LNCaP clone FGC (cell line): Measurements from ENCODE around the gene XPO6.

Experiments used
- DNase-seq: peaks from one replicate; pipeline ENCODE4 v3.0.0-alpha.2; 2011; ENCODE audit warnings: low read depth
- H3K4me3 ChIP-seq: 2 replicates; pipeline ENCODE4 v1.5.1; 2011; ENCODE audit warnings: mild to moderate bottlenecking, low read depth, low read length, control low read depth
- CTCF ChIP-seq: IDR thresholded peaks from 2 replicates; pipeline ENCODE4 v1.5.1; 2012; ENCODE audit warnings: mild to moderate bottlenecking; ENCODE audit not compliant: control insufficient read depth, insufficient read depth; ENCODE audit errors: extremely low read depth

The XPO6 gene

GRCh38 chr16:28073836-28074235, 137.9 kb downstream of the XPO6 start:
- TF ChIP-seq CTCF = no peak

GRCh38 chr16:28072087-28072486, 139.7 kb downstream of the XPO6 start:
- no peak for DNase-seq
- no peak overlapping the region for H3K4me3 ChIP-seq
- no peak for TF ChIP-seq CTCF

More at GRCh38 chr16:28073836-28074235, 137.9 kb downstream of the XPO6 start:
- no peak for DNase-seq
- no peak overlapping the region for H3K4me3 ChIP-seq

GRCh38 chr16:28069971-28070794, 141.6 kb downstream of the XPO6 start:
- DNase-seq = no peak
- H3K4me3 ChIP-seq = no peak overlapping the region
- no peak for TF ChIP-seq CTCF

- no peak for TF ChIP-seq CTCF
- DNase-seq = no peak
- H3K4me3 ChIP-seq = no peak overlapping the region
These were observed 142.8 kb downstream of the XPO6 start for GRCh38 chr16:28068976-28069375.

- TF ChIP-seq CTCF = no peak
- no peak overlapping the region for H3K4me3 ChIP-seq
- no peak for DNase-seq
These were observed 144.0 kb downstream of the XPO6 start for GRCh38 chr16:28067604-28068379.

- TF ChIP-seq CTCF = no peak
- no peak overlapping the region for H3K4me3 ChIP-seq
- no peak for DNase-seq
These were observed 147.0 kb downstream of the XPO6 start for GRCh38 chr16:28064706-28065249.
